ENCODE measurements around the gene IQCK.

The IQCK gene

DNA sequence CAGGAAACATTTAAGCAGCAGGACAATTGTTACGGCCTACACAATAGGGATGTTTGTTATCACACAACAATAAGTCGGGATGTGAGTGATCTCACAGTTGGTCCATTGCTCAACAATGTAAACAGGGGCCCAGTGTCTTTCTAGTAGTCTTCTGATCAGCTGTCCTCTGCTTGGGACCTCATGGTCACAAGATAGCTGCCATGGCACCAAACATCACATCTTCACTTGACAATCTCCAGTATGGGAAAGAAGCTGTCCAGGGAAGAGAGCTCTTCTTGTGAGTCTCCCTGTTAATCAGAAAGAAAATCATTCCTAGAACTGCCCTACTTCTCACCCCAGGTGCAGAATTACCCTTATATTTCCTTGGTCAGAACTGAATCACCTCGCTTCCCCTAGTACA lies 172.8 kb downstream of the IQCK start:
- no peak for DNase-seq

DNA sequence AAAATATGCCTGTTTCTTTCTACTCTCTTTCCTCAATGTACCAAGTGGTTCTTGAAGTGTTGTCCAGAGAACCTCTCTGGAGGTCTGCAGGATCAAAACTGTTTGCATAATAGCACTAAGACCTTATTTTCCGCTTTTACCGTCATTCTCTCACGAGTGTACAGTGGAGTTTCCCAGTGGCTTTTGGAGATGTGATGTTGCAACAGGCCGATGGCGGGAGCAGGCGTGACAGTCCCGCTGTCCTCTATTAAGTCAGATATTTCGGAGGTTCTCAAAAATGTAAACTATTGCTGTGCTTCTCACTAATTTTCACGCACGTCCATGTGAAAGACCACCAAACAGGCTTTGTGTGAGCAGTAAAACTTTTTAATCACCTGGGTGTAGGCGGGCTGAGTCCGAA lies 174.8 kb downstream of the IQCK start:
- no peak for DNase-seq

DNA sequence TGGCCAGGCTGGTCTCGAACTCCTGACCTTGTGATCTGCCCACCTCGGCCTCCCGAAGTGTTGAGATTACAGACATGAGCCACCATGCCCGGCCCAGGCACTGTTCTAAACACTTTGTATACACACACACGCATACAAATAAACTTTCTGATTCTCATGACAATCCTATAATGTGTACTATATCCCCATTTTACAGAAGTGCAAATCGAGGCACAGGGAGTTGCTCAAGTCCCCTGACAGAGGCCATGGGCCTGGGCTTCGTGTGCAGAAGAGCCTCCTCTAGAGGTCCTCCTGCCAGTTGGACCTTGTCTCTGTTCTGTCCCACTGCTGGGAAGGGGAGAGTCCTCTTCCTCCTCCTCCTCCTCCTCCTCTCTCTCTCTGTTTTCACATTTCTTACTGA lies 176.5 kb downstream of the IQCK start:
- DNase-seq: no peak

DNA sequence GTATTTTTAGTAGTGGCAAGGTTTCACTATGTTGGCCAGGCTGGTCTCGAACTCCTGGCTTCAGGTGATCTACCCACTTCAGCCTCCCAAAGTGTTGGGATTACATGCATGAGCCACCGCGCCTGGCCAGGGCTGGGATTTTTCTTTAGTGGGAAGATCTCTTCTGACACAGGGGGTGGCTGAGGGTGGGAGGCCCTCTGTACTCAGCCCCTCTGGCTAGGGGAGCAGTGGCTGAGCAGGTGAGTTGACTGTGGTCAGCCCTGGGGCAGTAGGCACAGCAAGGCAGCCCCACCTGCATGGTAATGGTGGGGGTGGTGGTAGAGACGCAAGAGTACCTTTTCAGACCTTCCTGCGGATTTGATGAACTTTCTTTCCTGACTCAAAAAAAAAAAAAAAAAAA lies 178.9 kb downstream of the IQCK start:
- no peak for DNase-seq

DNA sequence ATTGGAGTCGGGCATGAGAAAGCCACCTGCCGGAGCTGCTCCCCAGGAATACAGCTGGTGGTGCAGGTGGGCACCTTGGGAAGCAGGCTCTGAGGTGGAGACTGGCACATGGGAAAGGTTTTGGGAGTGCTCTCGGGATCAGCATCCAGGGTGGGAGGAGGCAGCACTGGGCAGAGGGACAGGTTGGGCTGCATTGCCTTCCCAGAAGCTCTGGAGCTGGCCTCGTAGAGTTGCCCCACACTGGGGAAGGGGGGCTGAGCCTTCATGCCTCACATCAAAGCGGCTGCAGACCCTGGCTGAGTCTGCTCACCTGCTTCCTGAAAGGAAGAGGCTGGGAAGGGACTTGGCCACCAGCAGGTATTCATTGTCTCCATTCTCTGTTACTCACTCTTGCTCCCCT lies 180.1 kb downstream of the IQCK start:
- DNase-seq: no peak

DNA sequence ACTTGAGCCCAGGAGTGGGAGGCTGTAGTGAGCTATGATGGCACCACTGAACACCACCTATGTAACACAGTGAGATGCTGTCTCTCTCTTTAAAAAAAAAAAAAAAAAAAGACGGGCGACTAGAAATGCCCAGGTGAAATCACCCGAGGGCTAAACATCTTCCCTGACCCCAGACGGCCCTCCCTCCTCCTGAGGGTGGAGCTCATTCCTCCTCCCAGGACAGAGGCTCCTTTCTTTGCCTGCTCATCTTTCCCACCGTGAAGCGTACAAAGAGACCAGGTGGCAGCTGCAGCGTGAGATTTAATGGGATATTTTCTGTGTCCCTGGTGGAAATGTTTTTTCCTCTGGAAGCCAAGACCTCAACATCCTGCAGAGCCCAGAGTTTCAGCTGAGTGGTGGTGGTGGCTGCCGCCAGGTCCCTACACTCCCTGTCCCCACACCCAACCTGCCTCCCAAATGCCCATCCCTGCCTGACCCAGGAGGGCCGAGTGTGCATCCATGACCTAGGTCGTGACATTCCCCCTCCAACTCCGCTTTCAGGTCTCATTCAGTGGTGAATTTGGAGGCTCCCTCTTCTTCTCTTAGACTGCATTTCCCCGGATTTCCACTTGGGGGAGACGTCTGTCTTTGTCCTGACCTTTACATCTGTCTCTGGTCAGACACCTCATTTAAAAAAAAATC lies 181.0 kb downstream of the IQCK start:
- DNase-seq: peak; percentile 8

DNA sequence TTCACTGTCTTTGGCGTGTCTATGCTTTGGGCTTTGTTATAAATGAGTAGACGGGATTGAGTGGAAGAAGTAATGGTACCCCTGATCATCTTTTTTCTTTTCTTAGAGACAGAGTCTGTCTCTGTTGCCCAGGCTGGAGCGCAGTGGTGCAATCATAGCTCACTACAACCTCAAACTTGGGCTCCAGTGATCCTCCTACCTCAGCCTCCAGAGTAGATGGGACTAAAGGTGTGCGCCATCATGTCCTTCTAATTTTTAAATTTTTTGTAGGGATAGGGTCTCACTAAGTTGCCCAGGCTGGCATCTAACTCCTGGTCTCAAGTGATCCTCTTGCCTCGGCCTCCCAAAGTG lies 181.5 kb downstream of the IQCK start:
- DNase-seq: no peak

DNA sequence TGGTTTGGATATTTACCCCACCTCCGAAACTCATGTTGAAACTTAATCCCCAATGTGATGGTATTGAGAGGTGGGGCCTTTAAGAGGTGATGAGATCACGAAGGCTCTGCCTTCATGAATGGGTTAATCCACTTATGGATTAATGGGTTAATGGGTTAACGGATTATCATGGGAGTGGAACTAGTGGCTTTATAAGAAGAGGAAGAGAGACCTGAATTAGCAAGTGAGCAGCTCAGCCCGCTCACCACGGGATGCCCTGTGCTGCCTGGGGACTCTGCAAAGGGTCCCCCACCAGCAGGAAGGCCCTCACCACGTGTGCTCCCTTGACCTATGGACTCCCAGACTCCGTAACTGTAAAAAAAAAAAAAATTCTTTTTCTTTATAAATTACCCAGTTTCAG lies 183.1 kb downstream of the IQCK start:
- no peak for DNase-seq

DNA sequence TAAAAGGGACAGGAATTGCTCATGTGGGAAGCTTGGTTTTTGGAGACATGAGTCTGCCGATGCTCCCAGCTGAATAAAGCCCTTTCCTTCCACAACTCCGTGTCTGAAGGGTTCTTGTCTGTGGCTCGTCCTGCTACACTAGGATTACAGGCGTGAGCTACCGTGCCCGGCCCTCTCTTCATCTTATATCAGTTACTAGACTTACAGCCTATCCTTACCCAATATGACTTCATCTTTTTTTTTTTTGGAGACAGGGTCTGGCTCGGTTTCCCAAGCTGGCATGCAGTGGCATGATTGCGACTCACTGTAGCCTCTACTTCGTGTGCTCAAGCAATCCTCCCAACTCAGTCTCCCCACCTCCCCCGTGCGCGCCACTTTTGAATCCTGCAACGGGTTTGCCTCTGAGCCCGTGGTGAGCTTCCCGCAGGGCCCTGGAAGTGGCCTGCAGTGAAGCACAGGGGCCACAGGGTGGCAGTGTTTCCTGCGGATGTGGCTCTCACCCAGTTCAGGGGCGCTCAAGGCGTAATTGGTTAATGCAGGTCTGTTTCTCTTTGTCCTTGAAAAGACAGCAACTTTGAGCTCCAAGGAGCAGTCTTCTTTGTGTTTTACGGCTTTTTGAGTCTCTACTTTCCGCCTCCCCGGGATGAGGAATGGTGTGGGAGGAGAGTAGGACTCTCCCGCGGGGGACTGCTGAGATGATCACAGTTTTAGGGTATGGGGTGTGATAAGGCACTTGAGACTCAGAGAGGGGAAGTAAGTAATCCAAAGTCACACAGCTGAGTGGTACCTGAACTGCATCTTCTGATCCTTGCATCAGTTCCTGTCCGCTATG lies 189.3 kb downstream of the IQCK start:
- peak; percentile 69 for DNase-seq
